ENCODE data around the gene NSD2. TPM values are rescaled to one million over a fixed set of nuclear protein-coding genes. Genes with fewer than 3 reads are reported as not detected.
A peak's percentile ranks its signal among the peaks of the same experiment; 100 is the strongest.

The NSD2 gene
- total and polyA plus RNA-seq, 4 experiments from 2014 or later = 1.1 to 57.4 (median 33.2) TPM

DNA sequence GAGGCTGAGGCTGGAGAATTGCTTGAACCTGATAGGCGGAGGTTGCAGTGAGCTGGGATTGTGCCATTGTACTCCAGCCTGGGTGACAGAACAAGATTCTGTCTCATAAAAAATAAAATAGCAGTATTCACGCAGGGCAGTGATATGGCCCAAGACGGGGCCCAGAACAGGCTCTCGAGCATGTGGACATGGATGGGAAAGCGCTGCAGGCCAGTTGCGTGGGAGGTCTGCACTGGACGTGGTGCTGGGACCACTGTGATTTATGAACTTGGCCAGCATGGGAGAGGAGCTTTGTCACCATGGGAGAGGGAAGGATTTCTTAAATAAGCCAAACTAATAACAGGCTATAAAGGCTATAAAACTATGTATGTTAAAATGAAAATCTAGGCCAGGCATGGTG lies 51.6 kb downstream of the NSD2 start:
- no peak for DNase-seq
- H3K27me3 Mint-ChIP-seq = no peaks in the 10 kb centered on the region
- ChIA-PET CTCF (ENCODE audit: partially characterized antibody) (interaction anchor here (1.5 kb wide), 1 partner anchor 22 kb away, joined by 3 read pairs; no protein-coding TSS in a partner anchor), POLR2A (ENCODE audit: partially characterized antibody) (no interaction called here)
- H3K9me3 Mint-ChIP-seq = no peaks in the 10 kb centered on the region
- no peak overlapping the region for H3K27ac Mint-ChIP-seq
- Histone ChIP-seq H3K27ac (ENCODE audit: low read depth, low read length) (no peak overlapping the region), H3K9me3 (ENCODE audit: control insufficient read depth in 1 of 2, low read length in 2 of 2) (no peaks in the 10 kb centered on the region), H3K4me3 (ENCODE audit: low read length in 2 of 2) (no peak overlapping the region), H3K4me1 (ENCODE audit: insufficient read depth, low read length) (no peaks in the 10 kb centered on the region), H3K27me3 (ENCODE audit: insufficient read depth, low read length) (no peaks in the 10 kb centered on the region), H3K36me3 (ENCODE audit: insufficient read depth, low read length) (peaks cover 17% of the 10 kb centered on the region)
- H3K4me3 Mint-ChIP-seq = no peak overlapping the region
- intact Hi-C loops (cut with micrococcal nuclease) = no loop called here
- peaks cover 16 to 40% of the 10 kb centered on the region in 2 donors for H3K36me3 Mint-ChIP-seq
- peaks cover 0 to 3% (median 0%) of the 10 kb centered on the region in 4 donors for H3K4me1 Mint-ChIP-seq

DNA sequence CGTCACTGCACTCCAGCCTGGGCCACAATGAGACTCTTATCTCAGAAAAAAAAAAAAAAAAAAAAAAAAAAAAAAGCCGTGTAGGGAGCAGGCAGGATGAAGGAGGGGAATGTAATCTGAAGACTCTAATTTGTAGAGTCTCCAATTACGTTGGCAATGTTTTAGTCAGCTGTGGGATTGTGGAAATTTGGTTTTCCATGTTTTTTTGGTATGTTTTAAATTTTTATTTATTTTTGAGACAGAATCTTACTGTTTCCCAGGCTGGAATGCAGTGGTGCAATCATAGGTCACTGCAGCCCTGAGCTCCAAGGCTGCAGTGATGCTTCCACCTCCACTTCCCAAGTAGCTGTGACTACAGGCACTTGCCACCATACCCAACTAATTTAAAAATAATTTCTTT lies 56.5 kb downstream of the NSD2 start:
- Mint-ChIP-seq H3K4me3 (no peak overlapping the region), H3K4me1 (peaks cover 0 to 9% (median 1%) of the 10 kb centered on the region in 4 donors), H3K9me3 (no peaks in the 10 kb centered on the region), H3K27ac (no peak overlapping the region), H3K27me3 (no peaks in the 10 kb centered on the region), H3K36me3 (peaks cover 27 to 46% of the 10 kb centered on the region in 2 donors)
- DNase-seq = no peak
- Histone ChIP-seq H3K4me3 (ENCODE audit: low read length in 2 of 2) (no peak overlapping the region), H3K27ac (ENCODE audit: low read depth, low read length) (no peak overlapping the region), H3K4me1 (ENCODE audit: insufficient read depth, low read length) (no peaks in the 10 kb centered on the region), H3K9me3 (ENCODE audit: control insufficient read depth in 1 of 2, low read length in 2 of 2) (no peaks in the 10 kb centered on the region), H3K27me3 (ENCODE audit: insufficient read depth, low read length) (no peaks in the 10 kb centered on the region), H3K36me3 (ENCODE audit: insufficient read depth, low read length) (peaks cover 16% of the 10 kb centered on the region)
- intact Hi-C loops (cut with micrococcal nuclease) = no loop called here
- CTCF ChIA-PET (ENCODE audit: partially characterized antibody) = interaction anchor here (1.2 to 1.6 kb wide), 2 partner anchors 15 to 29 kb away, joined by 3 to 4 read pairs; no protein-coding TSS in a partner anchor
- POLR2A ChIA-PET (ENCODE audit: partially characterized antibody) = no interaction called here

DNA sequence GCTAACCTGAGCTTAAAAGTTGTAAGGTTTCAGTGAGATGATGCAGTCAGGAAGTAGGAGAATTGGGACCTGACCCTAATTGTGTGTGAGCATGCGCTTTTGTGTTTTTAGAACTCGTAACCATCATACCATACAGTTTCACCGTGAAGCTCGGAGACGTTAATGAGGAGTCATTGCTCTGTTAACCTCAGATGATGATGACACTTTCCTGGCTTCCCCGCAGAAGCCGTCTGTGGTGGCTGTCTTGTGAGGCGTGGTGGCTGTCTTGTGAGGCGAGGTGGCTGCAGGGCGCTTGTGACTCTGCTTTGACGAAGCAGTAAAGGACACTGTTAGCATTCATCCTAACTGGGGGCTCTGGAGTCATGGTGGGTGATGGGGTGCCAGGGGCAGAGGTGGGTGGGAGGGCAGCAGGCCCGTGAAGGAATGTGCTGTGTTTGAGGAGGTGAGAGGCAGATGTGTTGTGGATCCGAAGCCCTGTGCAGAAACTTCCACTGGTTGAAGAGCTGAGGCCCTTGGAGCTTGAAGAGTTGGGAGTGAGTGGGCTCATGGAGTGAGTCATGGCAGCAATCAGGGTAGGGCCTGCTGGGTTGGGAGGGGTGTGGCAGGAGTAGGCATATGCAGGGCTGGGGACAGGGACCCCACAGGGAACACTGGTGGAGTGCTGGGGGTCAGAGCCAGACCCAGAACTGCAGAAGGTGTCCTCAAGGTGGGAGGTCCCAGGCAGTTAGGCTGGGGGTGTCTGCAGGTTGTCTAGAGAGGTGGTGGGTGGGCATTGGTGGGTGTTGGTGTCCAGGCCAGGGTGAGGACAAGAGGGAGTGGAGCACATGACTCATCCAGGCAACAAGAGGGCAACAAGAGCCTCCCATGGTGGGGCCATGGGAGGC lies 57.4 kb downstream of the NSD2 start:
- Mint-ChIP-seq H3K9me3 (no peaks in the 10 kb centered on the region), H3K27ac (peak overlapping the region in 2 of 7 donors; percentile 48 to 85), H3K4me3 (no peak overlapping the region), H3K36me3 (peaks cover 20 to 42% of the 10 kb centered on the region in 2 donors), H3K4me1 (peaks cover 0 to 9% (median 1%) of the 10 kb centered on the region in 4 donors), H3K27me3 (no peaks in the 10 kb centered on the region)
- Histone ChIP-seq H3K27ac (ENCODE audit: low read depth, low read length) (no peak overlapping the region), H3K4me1 (ENCODE audit: insufficient read depth, low read length) (no peaks in the 10 kb centered on the region), H3K36me3 (ENCODE audit: insufficient read depth, low read length) (peaks cover 16% of the 10 kb centered on the region), H3K4me3 (ENCODE audit: low read length in 2 of 2) (no peak overlapping the region), H3K27me3 (ENCODE audit: insufficient read depth, low read length) (no peaks in the 10 kb centered on the region), H3K9me3 (ENCODE audit: control insufficient read depth in 1 of 2, low read length in 2 of 2) (no peaks in the 10 kb centered on the region)
- CTCF ChIA-PET (ENCODE audit: partially characterized antibody) = interaction anchor here (1.2 to 1.6 kb wide), 2 partner anchors 16 to 30 kb away, joined by 3 to 4 read pairs; no protein-coding TSS in a partner anchor
- intact Hi-C loops (cut with micrococcal nuclease) = no loop called here
- DNase-seq = no peak
- POLR2A ChIA-PET (ENCODE audit: partially characterized antibody) = no interaction called here

DNA sequence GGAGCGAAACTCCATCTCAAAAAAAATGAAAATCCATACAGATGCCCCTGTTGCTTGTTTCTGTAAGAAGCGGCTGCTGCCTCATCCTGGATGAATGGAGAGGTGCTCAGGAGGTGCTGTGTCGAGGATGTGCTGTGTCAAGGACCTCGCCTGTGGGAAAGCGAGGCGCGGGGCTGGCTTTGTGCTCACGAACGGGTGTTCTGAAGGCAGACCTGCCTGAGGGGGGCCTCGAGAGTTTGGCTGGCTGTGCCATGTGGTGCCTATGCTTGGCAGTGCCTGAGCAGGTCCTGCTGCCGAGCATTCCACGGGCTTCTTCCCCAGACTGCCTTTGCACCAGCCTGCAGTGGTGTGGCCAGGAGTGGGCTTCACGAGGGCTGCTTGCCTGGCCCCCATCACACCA lies 61.5 kb downstream of the NSD2 start:
- Mint-ChIP-seq H3K36me3 (peaks cover 20 to 49% of the 10 kb centered on the region in 2 donors), H3K4me3 (no peak overlapping the region), H3K27ac (no peak overlapping the region), H3K27me3 (no peaks in the 10 kb centered on the region), H3K9me3 (no peaks in the 10 kb centered on the region), H3K4me1 (peaks cover 0 to 9% (median 0%) of the 10 kb centered on the region in 4 donors)
- no peak for DNase-seq
- no peaks in the 10 kb centered on the region for H3K9me3 ChIP-seq (ENCODE audit: control insufficient read depth in 1 of 2, low read length in 2 of 2)
- peaks cover 18% of the 10 kb centered on the region for H3K36me3 ChIP-seq (ENCODE audit: insufficient read depth, low read length)
- H3K27me3 ChIP-seq (ENCODE audit: insufficient read depth, low read length) = no peaks in the 10 kb centered on the region
- POLR2A ChIA-PET (ENCODE audit: partially characterized antibody) = no interaction called here
- no peak overlapping the region for H3K27ac ChIP-seq (ENCODE audit: low read depth, low read length)
- H3K4me1 ChIP-seq (ENCODE audit: insufficient read depth, low read length) = no peaks in the 10 kb centered on the region
- intact Hi-C loops (cut with micrococcal nuclease) = no loop called here
- H3K4me3 ChIP-seq (ENCODE audit: low read length in 2 of 2) = no peak overlapping the region
- CTCF ChIA-PET (ENCODE audit: partially characterized antibody) = no interaction called here

DNA sequence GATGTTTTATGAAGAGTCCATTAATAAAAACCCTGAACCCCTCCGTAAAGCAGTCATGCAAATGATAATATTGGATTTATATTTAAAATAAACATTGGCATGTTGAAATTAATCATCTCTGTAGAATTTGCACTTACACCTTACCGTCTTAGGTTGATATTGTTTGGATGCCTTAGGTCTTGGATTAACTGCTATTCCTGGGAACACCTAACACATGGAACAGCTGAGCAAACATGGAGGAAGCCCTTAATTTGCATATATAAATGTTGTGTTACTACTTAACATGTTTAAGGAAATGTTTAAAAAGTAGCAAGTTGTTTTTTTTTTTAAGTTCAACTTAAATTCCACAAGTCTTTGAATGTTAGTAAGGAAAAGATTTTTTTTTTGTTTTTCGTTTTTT lies 62.5 kb downstream of the NSD2 start:
- no peaks in the 10 kb centered on the region for H3K9me3 Mint-ChIP-seq
- POLR2A ChIA-PET (ENCODE audit: partially characterized antibody) = no interaction called here

DNA sequence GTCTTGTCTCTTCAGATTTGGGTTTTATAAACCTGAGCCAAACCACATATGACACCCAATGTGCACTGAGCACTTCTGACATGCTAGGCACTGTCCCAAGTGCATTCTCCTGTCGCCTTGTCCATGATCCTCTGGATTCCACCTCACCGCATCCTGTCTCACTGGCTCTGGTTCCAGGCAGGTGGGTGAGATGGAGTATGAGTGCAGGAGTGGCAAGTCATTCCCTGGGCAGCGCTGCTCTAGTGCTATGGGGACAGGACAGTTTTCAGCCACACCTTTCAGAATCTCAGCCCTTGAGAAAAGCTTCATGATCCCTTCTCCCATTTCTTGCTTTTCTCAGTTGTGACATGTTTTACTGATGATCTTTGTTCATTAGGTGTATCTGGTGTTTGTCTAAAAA lies 66.4 kb downstream of the NSD2 start:
- peak overlapping the region in 2 of 7 donors; percentile 15 to 55 for H3K27ac Mint-ChIP-seq
- H3K4me1 Mint-ChIP-seq = peaks cover 0 to 1% (median 0%) of the 10 kb centered on the region in 4 donors
- no peaks in the 10 kb centered on the region for H3K9me3 Mint-ChIP-seq
- H3K27me3 Mint-ChIP-seq = no peaks in the 10 kb centered on the region
- H3K4me3 ChIP-seq (ENCODE audit: low read length in 2 of 2) = no peak overlapping the region
- ChIA-PET POLR2A (ENCODE audit: partially characterized antibody) (no interaction called here), CTCF (ENCODE audit: partially characterized antibody) (no interaction called here)
- no peaks in the 10 kb centered on the region for H3K9me3 ChIP-seq (ENCODE audit: control insufficient read depth in 1 of 2, low read length in 2 of 2)
- peaks cover 11 to 48% of the 10 kb centered on the region in 2 donors for H3K36me3 Mint-ChIP-seq
- no peaks in the 10 kb centered on the region for H3K4me1 ChIP-seq (ENCODE audit: insufficient read depth, low read length)
- peaks cover 26% of the 10 kb centered on the region for H3K36me3 ChIP-seq (ENCODE audit: insufficient read depth, low read length)
- H3K27ac ChIP-seq (ENCODE audit: low read depth, low read length) = no peak overlapping the region
- no peak overlapping the region for H3K4me3 Mint-ChIP-seq
- intact Hi-C loops (cut with micrococcal nuclease) = no loop called here
- H3K27me3 ChIP-seq (ENCODE audit: insufficient read depth, low read length) = no peaks in the 10 kb centered on the region
- DNase-seq = no peak

More for the DNA sequence above, 62.5 kb downstream of the NSD2 start:
- intact Hi-C loops (cut with micrococcal nuclease) = no loop called here
- Histone ChIP-seq H3K9me3 (ENCODE audit: control insufficient read depth in 1 of 2, low read length in 2 of 2) (no peaks in the 10 kb centered on the region), H3K36me3 (ENCODE audit: insufficient read depth, low read length) (peaks cover 22% of the 10 kb centered on the region), H3K27ac (ENCODE audit: low read depth, low read length) (no peak overlapping the region), H3K4me1 (ENCODE audit: insufficient read depth, low read length) (no peaks in the 10 kb centered on the region), H3K4me3 (ENCODE audit: low read length in 2 of 2) (no peak overlapping the region), H3K27me3 (ENCODE audit: insufficient read depth, low read length) (no peaks in the 10 kb centered on the region)
- peaks cover 0 to 1% (median 0%) of the 10 kb centered on the region in 4 donors for H3K4me1 Mint-ChIP-seq
- H3K27ac Mint-ChIP-seq = peak overlapping the region in 1 of 7 donors; percentile 13
- H3K36me3 Mint-ChIP-seq = peaks cover 12 to 49% of the 10 kb centered on the region in 2 donors
- H3K27me3 Mint-ChIP-seq = no peaks in the 10 kb centered on the region
- CTCF ChIA-PET (ENCODE audit: partially characterized antibody) = no interaction called here
- no peak overlapping the region for H3K4me3 Mint-ChIP-seq
- no peak for DNase-seq

DNA sequence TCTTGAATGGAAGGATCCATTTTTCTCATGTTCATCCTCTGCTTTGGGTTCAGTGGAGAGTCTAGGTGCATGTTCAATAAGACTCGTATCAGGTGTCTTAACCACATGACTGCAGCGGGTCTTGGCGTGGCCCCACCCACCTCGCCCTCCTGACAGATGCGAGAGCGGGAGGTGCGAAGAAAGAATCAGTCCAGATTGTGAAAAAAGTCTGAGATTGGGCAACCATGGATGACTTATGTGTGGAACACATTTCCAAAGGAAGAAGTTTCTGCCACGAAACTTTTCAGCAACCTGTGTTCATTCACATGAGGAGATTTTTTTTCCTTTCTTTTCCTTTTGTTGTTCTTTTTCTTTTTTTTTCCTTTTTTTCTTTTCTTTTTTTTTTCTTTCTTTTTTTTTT lies 66.8 kb downstream of the NSD2 start:
- intact Hi-C loops (cut with micrococcal nuclease) = no loop called here
- Mint-ChIP-seq H3K4me1 (peaks cover 0 to 1% (median 0%) of the 10 kb centered on the region in 4 donors), H3K36me3 (peaks cover 12 to 51% of the 10 kb centered on the region in 2 donors), H3K27me3 (no peaks in the 10 kb centered on the region), H3K4me3 (no peak overlapping the region), H3K27ac (peak overlapping the region in 2 of 7 donors; percentile 15 to 55), H3K9me3 (no peaks in the 10 kb centered on the region)
- Histone ChIP-seq H3K9me3 (ENCODE audit: control insufficient read depth in 1 of 2, low read length in 2 of 2) (no peaks in the 10 kb centered on the region), H3K4me3 (ENCODE audit: low read length in 2 of 2) (no peak overlapping the region), H3K27ac (ENCODE audit: low read depth, low read length) (no peak overlapping the region), H3K36me3 (ENCODE audit: insufficient read depth, low read length) (peaks cover 26% of the 10 kb centered on the region), H3K27me3 (ENCODE audit: insufficient read depth, low read length) (no peaks in the 10 kb centered on the region), H3K4me1 (ENCODE audit: insufficient read depth, low read length) (no peaks in the 10 kb centered on the region)
- DNase-seq = no peak
- CTCF ChIA-PET (ENCODE audit: partially characterized antibody) = no interaction called here
- POLR2A ChIA-PET (ENCODE audit: partially characterized antibody) = no interaction called here
